Renal pelvis (tissue), 4 donors: ENCODE data around the gene RXRB. TPM values are rescaled to one million over a fixed set of nuclear protein-coding genes. Genes with fewer than 3 reads are reported as not detected.

ENCODE experiments used
- DNase-seq: peaks from one replicate; pipeline ENCODE4 v3.0.0-alpha.2; 2013
- polyA plus RNA-seq, 3 donors: library from polyadenylated mRNA; unstranded; fragments of 120-200 nt; gene quantifications; one replicate each; pipeline ENCODE4 v1.2.1, GENCODE V29; 2013; ENCODE audit not compliant: insufficient read length in 3 of 3

Gene RXRB
- polyA plus RNA-seq, 3 donors, result 58.1 to 67.5 (median 61.9) TPM

GRCh38 chr6:33215271-33216116 is 15.0 kb upstream of the RXRB start:
- DNase-seq, result no peak

GRCh38 chr6:33213989-33214335 is 13.5 kb upstream of the RXRB start:
- no peak for DNase-seq

- DNase-seq, result no peak
These were observed 12.9 kb upstream of the RXRB start for GRCh38 chr6:33213166-33213988.

GRCh38 chr6:33212857-33213165 is 12.3 kb upstream of the RXRB start:
- DNase-seq, result no peak

- DNase-seq, result no peak
These were observed 11.4 kb upstream of the RXRB start for GRCh38 chr6:33211666-33212422.

GRCh38 chr6:33211136-33211535 is 10.7 kb upstream of the RXRB start:
- DNase-seq, result no peak

- DNase-seq, result no peak
These were observed 9.4 kb upstream of the RXRB start for GRCh38 chr6:33209856-33210255.

- DNase-seq, result peak; percentile 85
These were observed 7.9 kb upstream of the RXRB start, which contains the start of gene RING1 for GRCh38 chr6:33208091-33208967. TSS of gene RING1 (plus strand) at chr6:33208500. CDS start at chr6:33208823, 323 bp downstream.

GRCh38 chr6:33207552-33208090 is 7.2 kb upstream of the RXRB start:
- DNase-seq, result no peak

- DNase-seq, result no peak
These were observed 6.5 kb upstream of the RXRB start for GRCh38 chr6:33206864-33207551.

GRCh38 chr6:33206027-33206863 is 5.8 kb upstream of the RXRB start:
- DNase-seq, result no peak

- no peak for DNase-seq
These were observed 4.9 kb upstream of the RXRB start for GRCh38 chr6:33205191-33206026.

GRCh38 chr6:33204415-33205190 is 4.1 kb upstream of the RXRB start, which contains the start of gene HSD17B8:
TSS of gene HSD17B8 (plus strand) at chr6:33204655. CDS start at chr6:33204669, 14 bp downstream.
- DNase-seq, result peak; percentile 93

- DNase-seq, result no peak
These were observed 3.6 kb upstream of the RXRB start for GRCh38 chr6:33204165-33204414.

- DNase-seq, result no peak
These were observed 3.1 kb upstream of the RXRB start for GRCh38 chr6:33203443-33204164.

GRCh38 chr6:33202799-33203198 is 2.3 kb upstream of the RXRB start:
- DNase-seq, result no peak

GRCh38 chr6:33201935-33202334 is 1.5 kb upstream of the RXRB start:
- DNase-seq, result no peak
